Measurements from ENCODE around the gene ARID5B.
A peak's percentile ranks its signal among the peaks of the same experiment; 100 is the strongest.

ARID5B gene

DNA sequence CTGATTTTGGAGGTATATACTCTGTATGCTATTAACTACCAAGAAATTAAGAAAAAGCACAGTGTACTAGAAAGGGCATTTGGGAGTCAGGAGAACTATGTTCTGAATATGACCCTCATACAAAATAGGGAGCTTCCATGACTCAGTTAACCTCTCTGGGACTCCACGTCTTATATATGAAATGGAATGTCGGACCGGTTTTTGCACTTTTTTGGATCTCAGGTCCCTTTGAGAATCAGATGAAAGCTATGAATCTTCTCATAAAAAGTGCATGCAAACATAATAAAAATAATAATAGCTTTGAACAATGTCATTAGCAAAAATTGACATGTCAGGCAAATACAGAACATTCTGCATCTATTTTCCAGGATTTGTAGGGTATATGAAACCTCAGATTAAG is 113.0 kb downstream of the ARID5B start:
- H3K9me3 ChIP-seq (ENCODE audit: low read length) = no peaks in the 10 kb centered on the region
- no peak overlapping the region for H3K27ac ChIP-seq (ENCODE audit: low read depth, low read length)
- no peak overlapping the region for H3K4me3 ChIP-seq (ENCODE audit: low read depth in 1 of 2, low read length in 2 of 2)
- no peak overlapping the region for H3K9ac ChIP-seq (ENCODE audit: low read length)
- H3K27me3 ChIP-seq (ENCODE audit: control insufficient read depth in 1 of 2, insufficient read depth in 2 of 2, low read length in 2 of 2) = no peaks in the 10 kb centered on the region
- no peaks in the 10 kb centered on the region for H3K36me3 ChIP-seq (ENCODE audit: insufficient read depth, low read length)
- peaks cover 39% of the 10 kb centered on the region for H3K4me1 ChIP-seq (ENCODE audit: insufficient read depth, low read length)

DNA sequence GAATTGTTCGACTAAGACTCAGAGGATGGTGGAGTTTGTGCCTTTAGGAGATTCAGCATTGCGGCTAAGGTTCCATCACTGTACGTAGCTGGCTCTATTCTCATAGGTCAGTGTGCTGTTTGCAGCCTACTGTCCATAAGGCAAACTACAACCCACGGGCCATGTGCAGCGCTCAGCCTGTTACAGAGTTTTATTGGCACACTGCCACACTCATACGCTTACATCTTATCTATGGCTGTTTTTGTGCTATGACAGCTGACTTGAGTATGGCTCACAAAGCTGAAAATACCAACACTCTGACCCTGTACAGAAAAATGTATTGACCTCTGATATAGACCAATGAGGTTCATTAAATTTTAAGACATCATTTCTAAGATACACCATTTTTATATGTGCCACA is 114.5 kb downstream of the ARID5B start:
- Histone ChIP-seq H3K9ac (ENCODE audit: low read length) (no peak overlapping the region), H3K4me3 (ENCODE audit: low read depth in 1 of 2, low read length in 2 of 2) (no peak overlapping the region), H3K27me3 (ENCODE audit: control insufficient read depth in 1 of 2, insufficient read depth in 2 of 2, low read length in 2 of 2) (no peaks in the 10 kb centered on the region), H3K27ac (ENCODE audit: low read depth, low read length) (no peak overlapping the region), H3K36me3 (ENCODE audit: insufficient read depth, low read length) (no peaks in the 10 kb centered on the region), H3K9me3 (ENCODE audit: low read length) (no peaks in the 10 kb centered on the region), H3K4me1 (ENCODE audit: insufficient read depth, low read length) (peaks cover 45% of the 10 kb centered on the region)

DNA sequence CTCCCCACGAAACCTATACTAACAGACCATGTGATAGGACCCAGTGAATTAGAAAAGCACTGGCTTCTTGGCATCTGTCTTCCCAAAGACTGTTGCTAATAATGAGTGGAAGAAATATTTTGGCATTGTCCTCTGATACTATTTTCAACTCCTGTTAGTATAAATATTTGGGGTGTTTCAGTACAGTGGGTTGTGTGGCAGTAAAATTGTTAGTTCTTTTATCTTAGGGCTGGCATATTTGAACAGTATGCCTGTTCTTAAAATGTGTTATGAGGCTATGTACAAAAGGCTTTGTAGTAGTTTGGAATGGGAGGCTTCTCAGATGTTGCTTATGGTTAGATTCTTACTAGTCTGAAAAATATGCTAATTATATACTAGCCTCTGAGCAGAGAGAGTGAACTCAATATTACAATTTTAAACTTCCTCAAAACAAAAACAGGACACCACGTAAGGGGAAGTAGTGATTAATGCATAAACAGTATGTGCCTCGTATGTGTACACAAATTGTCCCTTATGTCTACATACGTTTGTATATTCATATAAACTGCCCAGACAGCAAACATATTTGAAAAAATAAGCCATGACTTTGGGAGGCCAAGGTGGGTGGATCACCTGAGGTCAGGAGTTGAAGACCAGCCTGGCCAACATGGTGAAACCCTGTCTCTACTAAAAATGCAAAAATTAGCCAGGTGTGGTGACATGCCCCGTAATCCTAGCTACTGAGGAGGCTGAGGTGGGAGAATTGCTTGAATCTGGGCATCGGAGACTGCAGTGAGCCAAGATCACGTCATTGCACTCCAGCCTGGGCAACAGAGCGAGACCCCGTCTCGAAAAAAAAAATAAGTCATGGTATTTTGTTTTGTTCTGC is 115.4 kb downstream of the ARID5B start:
- Histone ChIP-seq H3K9ac (ENCODE audit: low read length) (no peak overlapping the region), H3K4me1 (ENCODE audit: insufficient read depth, low read length) (peaks cover 45% of the 10 kb centered on the region), H3K27ac (ENCODE audit: low read depth, low read length) (peak overlapping the region; percentile 68), H3K9me3 (ENCODE audit: low read length) (no peaks in the 10 kb centered on the region), H3K4me3 (ENCODE audit: low read depth in 1 of 2, low read length in 2 of 2) (no peak overlapping the region), H3K36me3 (ENCODE audit: insufficient read depth, low read length) (no peaks in the 10 kb centered on the region), H3K27me3 (ENCODE audit: control insufficient read depth in 1 of 2, insufficient read depth in 2 of 2, low read length in 2 of 2) (no peaks in the 10 kb centered on the region)

DNA sequence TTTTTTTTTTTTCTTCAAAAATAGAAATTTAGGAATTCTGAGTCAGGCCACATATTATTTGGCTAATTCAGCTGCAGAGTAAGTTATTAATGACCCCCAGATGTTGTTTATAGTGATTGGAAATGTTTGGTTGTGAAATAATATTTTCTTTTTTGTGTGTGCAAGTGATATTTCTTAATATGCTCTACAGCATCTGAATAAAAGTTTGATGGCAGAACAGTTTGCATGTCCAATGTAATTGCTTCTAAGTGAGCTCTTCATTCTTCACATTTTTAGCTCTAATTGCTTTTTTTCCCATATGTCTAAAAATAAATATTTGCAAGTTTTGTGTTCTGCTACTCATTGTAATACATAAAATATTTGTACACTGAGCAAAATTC is 116.0 kb downstream of the ARID5B start:
- H3K4me1 ChIP-seq (ENCODE audit: insufficient read depth, low read length) = peaks cover 45% of the 10 kb centered on the region
- H3K9me3 ChIP-seq (ENCODE audit: low read length) = no peaks in the 10 kb centered on the region
- H3K9ac ChIP-seq (ENCODE audit: low read length) = no peak overlapping the region
- H3K36me3 ChIP-seq (ENCODE audit: insufficient read depth, low read length) = no peaks in the 10 kb centered on the region
- H3K27me3 ChIP-seq (ENCODE audit: control insufficient read depth in 1 of 2, insufficient read depth in 2 of 2, low read length in 2 of 2) = no peaks in the 10 kb centered on the region
- peak overlapping the region; percentile 68 for H3K27ac ChIP-seq (ENCODE audit: low read depth, low read length)
- no peak overlapping the region for H3K4me3 ChIP-seq (ENCODE audit: low read depth in 1 of 2, low read length in 2 of 2)

DNA sequence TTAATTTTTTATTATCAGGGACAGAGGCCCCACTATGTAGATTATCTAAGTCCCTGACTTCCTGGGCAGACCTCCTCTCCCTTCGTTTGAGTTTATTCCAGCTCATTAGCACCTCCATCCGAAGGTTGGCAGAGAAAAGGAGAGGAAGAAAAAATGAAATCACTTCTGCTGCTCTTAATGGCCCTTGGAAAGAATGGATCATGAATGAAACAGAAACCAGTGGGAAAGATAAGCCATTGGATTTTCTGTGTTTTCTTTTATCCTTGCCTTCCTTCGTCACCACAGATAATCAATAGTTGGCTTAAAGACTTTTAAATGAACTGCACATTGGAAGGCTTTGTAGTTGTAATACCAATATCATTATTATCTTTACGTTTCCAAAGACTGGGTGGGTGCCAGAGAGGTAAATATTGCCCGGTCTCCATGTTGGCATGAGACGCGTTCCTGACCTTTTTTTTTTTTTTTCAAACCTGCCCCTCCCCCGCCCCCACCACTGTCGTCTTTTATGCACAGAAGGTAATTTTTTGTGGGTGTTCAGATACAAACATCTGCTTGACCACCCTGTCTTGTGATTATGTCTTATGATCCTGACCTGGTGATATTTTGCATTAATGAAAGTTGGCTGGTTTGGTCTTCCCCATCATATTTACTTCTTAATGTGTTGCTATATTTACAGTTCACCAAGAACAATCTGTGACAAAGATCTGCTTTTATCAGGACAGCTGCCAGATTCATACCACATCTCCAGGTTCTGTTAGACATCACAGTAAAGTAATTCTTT is 116.8 kb downstream of the ARID5B start:
- Histone ChIP-seq H3K9me3 (ENCODE audit: low read length) (no peaks in the 10 kb centered on the region), H3K4me1 (ENCODE audit: insufficient read depth, low read length) (peaks cover 45% of the 10 kb centered on the region), H3K27ac (ENCODE audit: low read depth, low read length) (peak overlapping the region; percentile 68), H3K27me3 (ENCODE audit: control insufficient read depth in 1 of 2, insufficient read depth in 2 of 2, low read length in 2 of 2) (no peaks in the 10 kb centered on the region), H3K4me3 (ENCODE audit: low read depth in 1 of 2, low read length in 2 of 2) (no peak overlapping the region), H3K36me3 (ENCODE audit: insufficient read depth, low read length) (no peaks in the 10 kb centered on the region), H3K9ac (ENCODE audit: low read length) (no peak overlapping the region)

DNA sequence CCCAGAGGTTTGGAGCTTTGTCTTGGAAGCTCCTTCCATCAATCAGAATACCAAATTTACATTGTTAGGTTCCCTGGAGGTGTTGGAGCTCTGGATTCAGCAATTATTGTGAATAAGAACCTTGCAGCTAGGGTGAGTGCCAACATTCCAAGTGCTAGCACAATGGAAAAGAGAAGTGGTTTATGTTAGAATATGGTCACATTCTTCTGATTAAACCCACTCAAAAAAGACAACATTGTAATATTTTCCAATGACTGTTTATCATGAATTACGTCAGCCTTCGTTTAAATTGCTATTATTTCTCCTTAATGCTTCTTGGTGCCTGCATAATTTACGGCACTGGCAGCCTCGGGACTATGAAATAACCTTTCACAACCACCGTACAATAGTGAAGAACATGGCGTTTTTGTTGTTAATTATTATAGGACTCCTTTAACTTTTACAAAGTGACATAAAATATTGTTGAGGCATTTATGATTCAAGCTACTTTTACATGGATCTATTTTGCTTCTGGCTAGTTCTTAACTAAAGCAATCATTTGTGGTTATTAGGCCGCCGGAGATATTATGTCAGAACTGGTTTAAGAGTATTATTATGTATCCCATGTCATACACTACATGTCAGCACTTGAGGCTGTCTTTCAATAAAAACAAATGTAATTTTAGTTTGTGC is 117.7 kb downstream of the ARID5B start:
- H3K27me3 ChIP-seq (ENCODE audit: control insufficient read depth in 1 of 2, insufficient read depth in 2 of 2, low read length in 2 of 2) = no peaks in the 10 kb centered on the region
- no peaks in the 10 kb centered on the region for H3K9me3 ChIP-seq (ENCODE audit: low read length)
- H3K4me3 ChIP-seq (ENCODE audit: low read depth in 1 of 2, low read length in 2 of 2) = peak overlapping the region in 1 of 2 donors; percentile 8
- H3K9ac ChIP-seq (ENCODE audit: low read length) = no peak overlapping the region
- H3K36me3 ChIP-seq (ENCODE audit: insufficient read depth, low read length) = no peaks in the 10 kb centered on the region
- H3K4me1 ChIP-seq (ENCODE audit: insufficient read depth, low read length) = peaks cover 45% of the 10 kb centered on the region
- peak overlapping the region; percentile 68 for H3K27ac ChIP-seq (ENCODE audit: low read depth, low read length)

DNA sequence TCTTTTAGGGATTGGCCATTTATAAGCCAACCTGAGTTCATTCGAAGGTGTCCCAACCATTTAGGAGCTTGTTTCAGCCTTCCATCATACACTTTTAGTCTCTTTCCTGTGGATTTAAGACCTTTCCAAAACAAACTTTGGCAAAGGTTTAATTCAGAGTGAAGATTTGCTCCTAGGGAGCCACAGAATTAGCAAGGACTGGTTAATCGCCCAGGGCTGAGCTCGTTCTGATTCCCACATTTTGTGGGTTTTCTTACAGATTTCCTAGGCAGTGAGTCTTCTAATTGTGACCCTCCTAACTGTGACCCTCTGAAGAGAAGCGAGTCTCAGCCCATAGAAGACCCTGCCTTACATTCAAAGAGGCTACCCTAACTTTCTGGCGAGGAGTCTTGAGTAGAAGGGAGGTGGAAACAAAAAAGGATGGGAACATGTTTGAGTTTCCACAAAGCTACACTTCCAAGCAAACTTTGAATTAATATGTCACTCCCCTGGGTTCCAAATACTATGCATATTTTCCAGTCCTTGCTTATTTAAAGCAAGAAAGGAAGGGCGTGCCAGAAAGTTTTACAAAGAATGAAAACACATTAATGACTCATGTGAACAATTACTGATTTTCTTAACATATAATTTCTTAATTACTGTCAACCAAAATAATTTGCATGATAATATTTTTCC is 118.3 kb downstream of the ARID5B start:
- Histone ChIP-seq H3K36me3 (ENCODE audit: insufficient read depth, low read length) (no peaks in the 10 kb centered on the region), H3K4me3 (ENCODE audit: low read depth in 1 of 2, low read length in 2 of 2) (peak overlapping the region in 1 of 2 donors; percentile 8), H3K9ac (ENCODE audit: low read length) (no peak overlapping the region), H3K4me1 (ENCODE audit: insufficient read depth, low read length) (peaks cover 45% of the 10 kb centered on the region), H3K27me3 (ENCODE audit: control insufficient read depth in 1 of 2, insufficient read depth in 2 of 2, low read length in 2 of 2) (no peaks in the 10 kb centered on the region), H3K9me3 (ENCODE audit: low read length) (no peaks in the 10 kb centered on the region), H3K27ac (ENCODE audit: low read depth, low read length) (peak overlapping the region; percentile 68)

DNA sequence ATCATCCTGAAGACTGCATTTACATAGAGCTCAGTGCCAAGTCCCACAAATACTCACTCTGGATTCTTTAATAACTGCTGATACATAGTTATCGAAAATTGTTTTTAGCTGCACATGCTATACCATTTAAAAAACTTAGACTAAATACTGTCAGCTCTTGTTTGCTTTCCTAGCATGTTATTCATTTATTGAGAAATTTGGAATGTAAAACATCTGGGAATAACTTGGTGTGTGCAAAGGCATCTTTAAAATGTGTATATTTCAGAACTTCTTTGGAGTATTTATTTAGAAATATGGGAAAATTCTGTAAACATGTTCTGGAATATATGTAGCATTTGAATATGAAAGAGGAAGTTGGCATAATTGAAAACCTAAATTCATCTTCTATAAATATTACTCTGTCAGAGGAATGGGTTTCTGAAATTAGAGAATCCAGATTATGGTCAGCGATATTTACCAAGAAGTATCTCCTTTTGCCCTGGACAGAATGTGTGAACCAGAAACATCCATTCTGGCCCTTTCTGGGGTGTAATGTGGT is 119.7 kb downstream of the ARID5B start:
- H3K4me3 ChIP-seq (ENCODE audit: low read depth in 1 of 2, low read length in 2 of 2) = no peak overlapping the region
- peaks cover 45% of the 10 kb centered on the region for H3K4me1 ChIP-seq (ENCODE audit: insufficient read depth, low read length)
- no peaks in the 10 kb centered on the region for H3K27me3 ChIP-seq (ENCODE audit: control insufficient read depth in 1 of 2, insufficient read depth in 2 of 2, low read length in 2 of 2)
- H3K36me3 ChIP-seq (ENCODE audit: insufficient read depth, low read length) = no peaks in the 10 kb centered on the region
- H3K27ac ChIP-seq (ENCODE audit: low read depth, low read length) = no peak overlapping the region
- no peaks in the 10 kb centered on the region for H3K9me3 ChIP-seq (ENCODE audit: low read length)
- H3K9ac ChIP-seq (ENCODE audit: low read length) = no peak overlapping the region

DNA sequence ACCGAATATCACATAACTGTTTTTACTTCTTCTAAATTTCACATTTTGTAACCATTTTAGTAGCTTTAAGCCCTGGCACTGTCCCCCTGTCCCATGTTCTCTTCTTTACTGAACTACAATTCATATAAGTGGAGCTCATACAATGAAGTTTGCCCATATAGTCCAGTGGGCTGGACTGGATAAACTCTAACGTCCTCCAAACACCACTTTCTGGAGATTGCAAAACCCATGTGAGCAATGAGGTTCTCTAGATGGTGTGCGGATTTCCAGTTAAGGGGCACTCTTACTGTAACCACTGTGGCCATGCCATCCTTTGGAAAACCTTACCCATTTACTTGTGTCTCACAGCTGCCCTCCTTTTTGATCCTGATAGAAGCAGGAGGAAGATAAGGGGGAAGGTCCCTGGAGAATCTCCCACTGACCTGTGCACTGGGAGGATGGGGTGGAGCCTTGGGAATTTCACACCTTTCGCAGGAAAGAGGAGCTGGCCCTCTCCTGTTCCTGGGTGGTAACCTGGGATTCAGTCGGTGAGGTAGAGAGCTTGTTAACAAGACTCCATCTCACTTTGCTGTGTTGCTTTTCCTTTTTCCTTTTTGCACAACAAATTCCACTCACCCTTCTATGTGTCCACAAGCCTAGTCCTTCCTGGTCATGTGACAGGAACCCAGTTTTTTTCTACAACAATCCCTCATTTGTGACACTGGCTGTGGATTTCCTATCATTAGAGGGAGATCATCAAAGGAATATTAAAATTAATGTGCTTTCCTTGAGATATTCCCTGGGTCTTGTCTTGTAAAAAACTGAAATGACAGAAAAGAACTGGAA is 120.7 kb downstream of the ARID5B start:
- Histone ChIP-seq H3K27me3 (ENCODE audit: control insufficient read depth in 1 of 2, insufficient read depth in 2 of 2, low read length in 2 of 2) (no peaks in the 10 kb centered on the region), H3K4me1 (ENCODE audit: insufficient read depth, low read length) (peaks cover 35% of the 10 kb centered on the region), H3K27ac (ENCODE audit: low read depth, low read length) (no peak overlapping the region), H3K4me3 (ENCODE audit: low read depth in 1 of 2, low read length in 2 of 2) (no peak overlapping the region), H3K9ac (ENCODE audit: low read length) (no peak overlapping the region), H3K36me3 (ENCODE audit: insufficient read depth, low read length) (no peaks in the 10 kb centered on the region), H3K9me3 (ENCODE audit: low read length) (no peaks in the 10 kb centered on the region)

DNA sequence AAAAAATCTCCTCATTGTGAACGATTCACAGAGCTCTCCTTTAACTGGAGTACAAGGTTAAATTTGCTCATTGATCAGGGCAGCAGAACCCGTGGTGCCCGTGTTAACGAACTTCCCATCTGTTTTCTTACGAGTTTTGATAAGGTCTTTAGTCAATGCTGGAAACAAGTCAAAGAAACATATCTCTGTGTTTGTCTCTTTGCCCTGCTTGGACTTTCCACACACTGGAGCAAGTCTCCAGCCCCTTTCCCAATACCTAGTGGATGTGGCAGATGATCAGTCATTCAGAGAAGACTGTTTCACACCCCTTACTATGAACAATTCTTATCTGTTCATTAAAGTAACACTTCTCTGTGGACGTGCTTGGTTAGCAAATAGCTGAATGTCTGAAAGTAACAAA is 121.3 kb downstream of the ARID5B start:
- Histone ChIP-seq H3K4me1 (ENCODE audit: insufficient read depth, low read length) (peaks cover 29% of the 10 kb centered on the region), H3K9me3 (ENCODE audit: low read length) (no peaks in the 10 kb centered on the region), H3K36me3 (ENCODE audit: insufficient read depth, low read length) (no peaks in the 10 kb centered on the region), H3K27ac (ENCODE audit: low read depth, low read length) (no peak overlapping the region), H3K4me3 (ENCODE audit: low read depth in 1 of 2, low read length in 2 of 2) (no peak overlapping the region), H3K27me3 (ENCODE audit: control insufficient read depth in 1 of 2, insufficient read depth in 2 of 2, low read length in 2 of 2) (no peaks in the 10 kb centered on the region), H3K9ac (ENCODE audit: low read length) (no peak overlapping the region)
